ENCODE measurements around the gene PPP2R3A.

PPP2R3A gene

GRCh38 chr3:136008732-136009470 is 43.4 kb downstream of the PPP2R3A start:
- no peak for ATAC-seq (ENCODE audit: insufficient read depth, low read depth)
- H4K20me1 ChIP-seq (ENCODE audit: insufficient read depth, low read length) = no peaks in the 10 kb centered on the region
- no peak overlapping the region for H2AFZ ChIP-seq (ENCODE audit: low read depth, low read length)
- no peak overlapping the region for H3K9ac ChIP-seq (ENCODE audit: low read depth, low read length)
- H3K27me3 ChIP-seq (ENCODE audit: insufficient read depth, low read length, poor library complexity) = peaks cover 5% of the 10 kb centered on the region
- no peaks in the 10 kb centered on the region for H3K79me2 ChIP-seq (ENCODE audit: insufficient read depth, low read length)
- no peaks in the 10 kb centered on the region for H3K4me1 ChIP-seq (ENCODE audit: insufficient read depth, low read length)
- no peak overlapping the region for H3K4me3 ChIP-seq (ENCODE audit: low read depth in 1 of 2, low read length in 2 of 2)
- DNase-seq = no peak
- H3K4me2 ChIP-seq (ENCODE audit: insufficient read depth, low read length) = no peak overlapping the region
- H3K9me3 ChIP-seq (ENCODE audit: insufficient read depth, low read length, severe bottlenecking) = no peaks in the 10 kb centered on the region
- H3K36me3 ChIP-seq (ENCODE audit: insufficient read depth, low read length) = no peaks in the 10 kb centered on the region
- no peak for TF ChIP-seq CTCF (IDR thresholded peaks at IDR 0.05; ENCODE audit: borderline replicate concordance, extremely low read depth, low read length, poor library complexity, severe bottlenecking)
- no peak for TF ChIP-seq EZH2 (IDR thresholded peaks at IDR 0.05; ENCODE audit: borderline replicate concordance, low read depth, low read length, severe bottlenecking)
- no peak overlapping the region for H3K27ac ChIP-seq (ENCODE audit: low read length)

- Histone ChIP-seq H3K4me2 (ENCODE audit: insufficient read depth, low read length) (no peak overlapping the region), H3K9ac (ENCODE audit: low read depth, low read length) (no peak overlapping the region), H3K4me1 (ENCODE audit: insufficient read depth, low read length) (no peaks in the 10 kb centered on the region), H4K20me1 (ENCODE audit: insufficient read depth, low read length) (no peaks in the 10 kb centered on the region; the same call in 1 of the 2 replicates), H3K27ac (ENCODE audit: low read length) (no peak overlapping the region), H3K36me3 (ENCODE audit: insufficient read depth, low read length) (no peaks in the 10 kb centered on the region), H3K4me3 (ENCODE audit: low read depth in 1 of 2, low read length in 2 of 2) (no peak overlapping the region), H3K79me2 (ENCODE audit: insufficient read depth, low read length) (no peaks in the 10 kb centered on the region), H2AFZ (ENCODE audit: low read depth, low read length) (no peak overlapping the region), H3K9me3 (ENCODE audit: insufficient read depth, low read length, severe bottlenecking) (no peaks in the 10 kb centered on the region), H3K27me3 (ENCODE audit: insufficient read depth, low read length, poor library complexity) (peaks cover 44% of the 10 kb centered on the region)
- ATAC-seq (ENCODE audit: insufficient read depth, low read depth) = no peak
- no peak for TF ChIP-seq EZH2 (IDR thresholded peaks at IDR 0.05; ENCODE audit: borderline replicate concordance, low read depth, low read length, severe bottlenecking)
- TF ChIP-seq CTCF (IDR thresholded peaks at IDR 0.05; ENCODE audit: borderline replicate concordance, extremely low read depth, low read length, poor library complexity, severe bottlenecking) = no peak
- no peak for DNase-seq
Observed at GRCh38 chr3:136018876-136019275, 53.3 kb downstream of the PPP2R3A start.

GRCh38 chr3:136021803-136022202 is 56.3 kb downstream of the PPP2R3A start:
- DNase-seq = no peak
- no peak for TF ChIP-seq CTCF (IDR thresholded peaks at IDR 0.05; ENCODE audit: borderline replicate concordance, extremely low read depth, low read length, poor library complexity, severe bottlenecking)
- no peak for TF ChIP-seq EZH2 (IDR thresholded peaks at IDR 0.05; ENCODE audit: borderline replicate concordance, low read depth, low read length, severe bottlenecking)

More at GRCh38 chr3:136021803-136022202, 56.3 kb downstream of the PPP2R3A start:
- Histone ChIP-seq H3K4me3 (ENCODE audit: low read depth in 1 of 2, low read length in 2 of 2) (no peak overlapping the region), H3K79me2 (ENCODE audit: insufficient read depth, low read length) (no peaks in the 10 kb centered on the region), H3K36me3 (ENCODE audit: insufficient read depth, low read length) (no peaks in the 10 kb centered on the region), H3K4me1 (ENCODE audit: insufficient read depth, low read length) (no peaks in the 10 kb centered on the region), H4K20me1 (ENCODE audit: insufficient read depth, low read length) (no peaks in the 10 kb centered on the region; the same call in 1 of the 2 replicates), H3K9ac (ENCODE audit: low read depth, low read length) (no peak overlapping the region), H3K9me3 (ENCODE audit: insufficient read depth, low read length, severe bottlenecking) (no peaks in the 10 kb centered on the region), H3K27me3 (ENCODE audit: insufficient read depth, low read length, poor library complexity) (peaks cover 57% of the 10 kb centered on the region), H2AFZ (ENCODE audit: low read depth, low read length) (no peak overlapping the region), H3K27ac (ENCODE audit: low read length) (no peak overlapping the region), H3K4me2 (ENCODE audit: insufficient read depth, low read length) (no peak overlapping the region)
- ATAC-seq (ENCODE audit: insufficient read depth, low read depth) = no peak
